Measurements from ENCODE around the gene TRIM47.

DNA sequence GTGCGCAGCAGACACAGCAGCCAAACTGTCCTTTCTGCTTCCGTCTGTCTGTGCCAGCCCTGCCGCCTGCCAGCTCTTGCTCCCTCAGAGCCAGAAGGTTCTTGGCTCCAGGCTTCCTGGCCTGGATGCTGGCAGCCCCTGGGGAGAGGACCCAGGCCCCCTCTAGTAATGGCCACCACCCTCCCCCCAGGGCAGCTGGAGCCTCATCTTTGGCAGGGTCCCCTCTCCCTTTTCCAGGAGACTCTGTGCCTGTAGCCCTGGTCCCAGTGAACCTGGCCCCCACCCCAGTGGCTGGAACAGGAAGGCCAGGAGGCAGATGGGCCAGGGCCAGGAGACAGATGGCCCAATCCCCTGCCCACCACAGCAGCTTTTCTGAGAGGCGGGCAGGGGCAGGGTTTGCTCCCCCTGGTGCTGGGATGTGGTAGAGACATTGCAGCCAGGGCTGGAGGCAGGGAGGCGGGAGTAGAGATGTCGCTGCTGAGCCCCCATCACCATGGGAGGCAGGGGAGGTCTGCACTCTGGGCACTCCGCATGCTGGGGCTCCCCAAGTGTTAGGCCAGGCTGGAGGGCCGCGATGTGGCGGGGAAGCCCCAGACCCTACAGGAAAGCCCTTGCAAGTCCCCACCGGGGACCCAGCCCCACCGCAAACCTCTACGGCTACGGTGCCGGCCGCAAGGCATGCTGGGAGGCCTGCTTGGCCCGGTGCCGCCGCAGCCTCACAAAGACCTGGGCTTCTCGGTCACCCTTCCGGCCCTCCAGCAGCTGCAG lies 50.9 kb downstream of the TRIM47 start:
- TF ChIP-seq, protein P1, sequence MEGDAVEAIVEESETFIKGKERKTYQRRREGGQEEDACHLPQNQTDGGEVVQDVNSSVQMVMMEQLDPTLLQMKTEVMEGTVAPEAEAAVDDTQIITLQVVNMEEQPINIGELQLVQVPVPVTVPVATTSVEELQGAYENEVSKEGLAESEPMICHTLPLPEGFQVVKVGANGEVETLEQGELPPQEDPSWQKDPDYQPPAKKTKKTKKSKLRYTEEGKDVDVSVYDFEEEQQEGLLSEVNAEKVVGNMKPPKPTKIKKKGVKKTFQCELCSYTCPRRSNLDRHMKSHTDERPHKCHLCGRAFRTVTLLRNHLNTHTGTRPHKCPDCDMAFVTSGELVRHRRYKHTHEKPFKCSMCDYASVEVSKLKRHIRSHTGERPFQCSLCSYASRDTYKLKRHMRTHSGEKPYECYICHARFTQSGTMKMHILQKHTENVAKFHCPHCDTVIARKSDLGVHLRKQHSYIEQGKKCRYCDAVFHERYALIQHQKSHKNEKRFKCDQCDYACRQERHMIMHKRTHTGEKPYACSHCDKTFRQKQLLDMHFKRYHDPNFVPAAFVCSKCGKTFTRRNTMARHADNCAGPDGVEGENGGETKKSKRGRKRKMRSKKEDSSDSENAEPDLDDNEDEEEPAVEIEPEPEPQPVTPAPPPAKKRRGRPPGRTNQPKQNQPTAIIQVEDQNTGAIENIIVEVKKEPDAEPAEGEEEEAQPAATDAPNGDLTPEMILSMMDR (IDR thresholded peaks at IDR 0.05): no peak
- TF ChIP-seq POLR2A (IDR thresholded peaks at IDR 0.05): no peak

Data from lower leg skin (tissue), 3 donors.